ENCODE results near the gene MLF2. TPM values are rescaled to one million over a fixed set of nuclear protein-coding genes. Genes with fewer than 3 reads are reported as not detected.

Gene MLF2
- total and polyA plus RNA-seq, 2 of the 13 experiments (the other 11 are each of a cell fraction or from before 2014, with no cell fraction given): 88.1 to 167 TPM

GRCh38 chr12:6771509-6772330 lies 18.8 kb upstream of the MLF2 start:
- H3K36me3 ChIP-seq (replicated peaks in 1 of 2; ENCODE audit: control insufficient read depth in 1 of 2, insufficient read depth in 2 of 2, low read length in 2 of 2): peaks cover 0 to 11% of the 10 kb centered on the region in 2 experiments; a peak in 1 of 5 replicates
- no peak overlapping the region for H2AFZ ChIP-seq (ENCODE audit: low read length)
- no peaks in the 10 kb centered on the region for H3K9me3 ChIP-seq (ENCODE audit: low read length)
- FAIRE-seq: no peak
- ChIA-PET CTCF (ENCODE audit: low intra/inter-chr PET ratio, low total read pairs) (no interaction called here), POLR2A (interaction anchor here (0.9 to 8.3 kb wide), 3 partner anchors 9 to 48 kb away, joined by 3 to 162 read pairs (median 4); partner anchors contain the start of genes COPS7A and MLF2)
- no peak overlapping the region for H3K27ac ChIP-seq (ENCODE audit: extremely low read length, insufficient read depth, low read length)
- no peak overlapping the region for H3K4me2 ChIP-seq (ENCODE audit: low read depth, low read length)
- in situ Hi-C loops (cut with HindIII; ENCODE audit: extremely low pct_ligation_motif_present, low pct_unique_long_range_greater_than_20kb) (no loop called here), intact Hi-C loops (cut with micrococcal nuclease; ENCODE audit: unreplicated experiment) (no loop called here)
- H3K79me2 ChIP-seq (ENCODE audit: insufficient read depth, low read length): peaks cover 20% of the 10 kb centered on the region
- no peak overlapping the region for H3K9ac ChIP-seq (ENCODE audit: insufficient read depth, low read depth, low read length)
- H3K4me3 ChIP-seq (replicated peaks in 1 of 3; ENCODE audit: insufficient read depth in 1 of 3, low read depth in 2 of 3, low read length in 3 of 3): no peak overlapping the region
- H4K20me1 ChIP-seq (ENCODE audit: insufficient read depth, low read length): 0 out of 2 replicates have a peak, but pooled peaks cover 6% of the 10 kb centered on the region
- H3K4me1 ChIP-seq (ENCODE audit: insufficient read depth, low read length): peaks cover 76% of the 10 kb centered on the region
- ATAC-seq: no peak
- 85% methylated on average over 12 of the region's 12 CpGs for WGBS (ENCODE audit: low lambda C conversion rate)
- BruUV-seq (replicated peaks): no TSS peak
- no peak for DNase-seq (ENCODE audit: low spot score)
- no peaks in the 10 kb centered on the region for H3K27me3 ChIP-seq (ENCODE audit: control insufficient read depth in 1 of 2, insufficient read depth in 2 of 2, low read length in 2 of 2)
- TF ChIP-seq ZNF713 (CRISPR knock-in tag; IDR thresholded peaks at IDR 0.05) (no peak), TCF7 (IDR thresholded peaks at IDR 0.05; ENCODE audit: low read depth) (no peak), ZBTB21 (CRISPR knock-in tag; IDR thresholded peaks at IDR 0.05) (no peak), SMYD3 (CRISPR knock-in tag; IDR thresholded peaks at IDR 0.05) (no peak), SOX6 (IDR thresholded peaks at IDR 0.05) (no peak), SOX6 (CRISPR knock-in tag; IDR thresholded peaks at IDR 0.05) (no peak), ATAD3A (CRISPR knock-in tag; IDR thresholded peaks at IDR 0.05) (no peak), ZNF136 (CRISPR knock-in tag; IDR thresholded peaks at IDR 0.05; ENCODE audit: low read depth) (no peak), SSRP1 (CRISPR knock-in tag; IDR thresholded peaks at IDR 0.05) (peak; percentile 48; the same call in 1 of the 2 replicates), ZBTB33 (CRISPR knock-in tag; IDR thresholded peaks at IDR 0.05) (no peak), ZNF816 (CRISPR knock-in tag; IDR thresholded peaks at IDR 0.05; ENCODE audit: borderline replicate concordance) (no peak), ZNF18 (CRISPR knock-in tag; IDR thresholded peaks at IDR 0.05; ENCODE audit: insufficient replicate concordance) (no peak), POLR2G (IDR thresholded peaks at IDR 0.05; ENCODE audit: low read depth, low read length) (peak; percentile 45; the same call in 1 of the 2 replicates), MTERF4 (CRISPR knock-in tag; IDR thresholded peaks at IDR 0.05) (no peak), ZNF629 (CRISPR knock-in tag; conservative IDR thresholded peaks at IDR 0.05) (peak; percentile 85), ZNF17 (CRISPR knock-in tag; IDR thresholded peaks at IDR 0.05) (no peak)
